T-helper 1 cell treated with Interleukin-12 subunit alpha and Interleukin-12 subunit beta and Interleukin-4 antibody, amounts not matched to agents 30 ng/mL and 1 ng/mL, for 36 hours (primary cell): Measurements from ENCODE around the gene PLXNA3. TPM values are rescaled to one million over a fixed set of nuclear protein-coding genes. Genes with fewer than 3 reads are reported as not detected.

Experiments
- intact Hi-C: fragments of 100-400 bp; cut with micrococcal nuclease; formaldehyde crosslinking; loops from one replicate; pipeline ENCODE4 v1.15.1; 2024
- total RNA-seq: library from RNA; stranded (reverse); gene quantifications from 2 replicates; pipeline ENCODE4 v1.2.3, GENCODE V29; 2022

Gene PLXNA3
- total RNA-seq, result 37.3 and 43.8 TPM in 2 replicates

DNA sequence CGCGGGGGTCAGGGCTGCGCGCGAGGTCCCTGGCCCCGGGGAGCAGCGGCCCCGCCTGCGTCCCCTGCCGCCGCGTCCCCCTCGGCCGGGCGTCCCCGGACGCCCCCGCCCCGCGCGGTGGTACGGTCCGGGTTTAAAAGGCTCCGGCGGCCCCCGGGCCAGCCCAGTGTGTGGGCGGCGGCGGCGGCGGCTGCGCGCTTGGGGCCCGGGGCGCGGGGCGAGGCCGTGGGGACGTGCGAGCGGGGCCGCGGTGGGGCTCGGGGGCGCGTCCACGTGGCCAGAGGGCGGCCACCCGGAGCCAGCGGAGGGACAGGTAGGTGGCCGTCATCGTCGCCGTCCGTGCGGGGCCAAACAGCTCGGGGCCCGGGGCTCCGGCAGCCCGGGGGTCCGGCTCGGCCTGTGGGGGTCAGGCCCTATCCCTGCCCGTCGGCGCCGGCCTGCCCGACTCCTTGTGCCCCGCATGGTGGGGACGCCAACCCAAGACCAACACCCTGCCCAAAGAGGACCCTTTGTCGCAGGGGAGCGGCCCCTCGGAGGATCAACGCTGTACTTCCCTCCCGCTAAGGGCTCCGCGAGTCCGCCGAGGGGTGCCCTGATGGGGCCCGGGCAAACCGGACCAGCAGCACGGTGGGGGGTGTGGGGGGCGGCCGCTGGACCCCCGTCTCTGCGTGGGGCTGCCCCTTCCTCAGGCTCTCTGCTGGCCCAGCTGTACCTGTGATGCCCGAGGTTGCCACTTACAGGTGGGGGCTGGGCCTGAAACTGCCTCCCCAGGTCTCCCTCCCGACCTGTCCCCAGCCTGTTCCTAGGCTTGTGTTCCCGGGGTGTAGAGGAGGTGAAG is at the start of gene PLXNA3:
TSS of gene PLXNA3 (plus strand) at position 166 of the 838 bp plus-strand sequence. CDS start 1,903 bp downstream, outside the sequence.
- intact Hi-C loops, result loop anchor here (1.0 to 2.0 kb wide), 3 partner anchors 20 to 32 kb away; partner anchors contain the start of genes GDI1, LAGE3 and SLC10A3

DNA sequence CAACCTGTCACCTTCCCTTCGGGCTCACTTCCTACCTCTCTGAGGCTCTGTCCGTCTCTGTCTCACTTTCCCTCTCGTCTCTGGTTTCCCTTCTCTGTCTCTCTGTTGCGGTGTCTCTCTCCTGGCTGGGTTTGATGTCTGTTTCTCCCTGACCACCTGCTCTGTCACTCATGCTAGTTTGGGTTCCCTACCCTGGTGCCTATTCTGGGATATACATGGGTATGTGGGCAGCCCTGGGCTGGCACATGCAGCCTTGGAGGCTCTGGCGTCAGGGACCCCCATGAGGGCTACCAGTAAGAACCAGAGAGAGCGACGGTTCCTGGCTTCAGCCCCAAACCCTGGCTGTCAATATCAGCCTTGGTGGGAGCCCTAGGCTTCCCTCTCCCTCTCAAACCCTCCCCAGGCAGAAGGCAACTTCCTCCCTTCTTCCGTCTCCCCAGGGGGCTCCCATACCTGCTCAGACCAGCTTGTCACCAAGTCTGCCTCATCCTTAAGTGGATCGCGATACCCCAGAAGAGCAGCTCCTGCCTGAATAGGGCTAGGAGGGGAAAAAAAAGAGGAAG is 49.3 kb upstream of the PLXNA3 start:
- intact Hi-C loops, result no loop called here

DNA sequence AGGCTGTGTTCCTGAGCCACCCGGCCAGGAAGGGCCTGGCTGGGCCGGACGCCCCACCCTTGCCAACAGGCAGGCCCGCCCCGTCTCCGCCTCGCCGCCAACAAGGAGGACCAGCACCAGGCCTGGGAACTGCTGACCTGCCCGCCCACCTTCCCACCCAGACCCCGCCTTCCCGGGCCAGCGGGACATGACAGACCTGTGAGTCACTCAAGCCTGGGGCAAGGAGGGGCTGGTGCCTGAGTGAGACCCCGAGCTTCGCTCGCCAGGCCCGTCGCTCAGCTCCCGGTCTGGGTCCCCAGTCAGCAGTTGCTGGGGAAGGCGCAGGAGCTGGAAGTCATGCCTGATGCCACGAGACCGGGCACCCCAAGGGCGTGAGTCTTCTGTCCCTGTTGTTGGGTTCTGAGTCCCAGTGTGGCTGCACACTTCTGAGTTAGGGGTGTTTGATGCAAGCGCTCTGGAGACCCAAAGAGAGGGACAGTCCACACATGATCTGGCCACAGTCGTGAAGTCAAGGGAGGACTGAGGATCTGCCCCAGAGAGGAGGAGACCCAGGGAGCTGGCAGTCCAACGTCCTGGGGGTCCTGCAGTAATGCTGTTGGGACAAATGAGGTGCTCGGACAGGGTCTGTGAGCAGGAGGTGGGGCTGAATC is 48.7 kb upstream of the PLXNA3 start, which contains the start of gene DNASE1L1:
TSS of gene DNASE1L1 (minus strand) at position 33 of the 650 bp plus-strand sequence. CDS start 3,686 bp downstream, outside the sequence.
- intact Hi-C loops, result no loop called here

DNA sequence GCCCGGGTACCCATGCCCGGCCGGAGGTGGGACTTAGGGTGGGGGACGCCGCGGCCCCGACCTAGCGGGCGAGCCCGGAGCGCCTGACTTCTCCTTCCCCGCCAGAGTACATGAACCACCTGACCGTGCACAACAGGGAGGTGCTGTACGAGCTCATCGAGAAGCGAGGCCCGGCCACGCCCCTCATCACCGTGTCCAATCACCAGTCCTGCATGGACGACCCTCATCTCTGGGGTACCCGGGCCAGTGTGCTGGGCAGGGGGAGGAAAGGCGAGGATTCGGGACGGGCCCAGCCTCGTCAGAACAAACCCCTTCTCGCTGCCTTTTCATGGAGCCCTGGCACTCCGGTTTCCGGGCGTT is 46.1 kb upstream of the PLXNA3 start:
- intact Hi-C loops, result loop anchor here (1.0 to 5.0 kb wide), 5 partner anchors 13 to 105 kb away; partner anchors contain the start of genes ATP6AP1, FAM3A and LAGE3

DNA sequence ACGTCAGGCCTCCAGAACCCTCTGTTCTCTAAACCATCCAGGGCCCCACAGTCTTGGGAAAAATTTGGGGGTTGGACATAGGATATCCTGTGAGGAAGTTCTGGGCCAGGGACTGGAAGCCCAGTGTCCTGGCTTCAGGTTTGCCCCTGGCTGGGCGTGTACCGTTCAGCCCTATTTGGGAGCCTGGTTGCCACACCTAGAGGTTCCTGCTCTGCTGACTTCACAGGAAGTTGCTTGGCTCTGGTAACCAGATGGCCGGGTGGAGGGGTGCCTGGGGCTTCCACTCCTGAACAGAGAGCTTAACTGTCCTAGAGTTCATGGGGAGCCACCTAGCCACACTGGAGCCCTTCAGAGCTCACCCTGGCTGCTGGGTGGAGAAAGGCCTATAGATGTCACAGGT is 45.6 kb upstream of the PLXNA3 start:
- intact Hi-C loops, result loop anchor here (1.0 to 5.0 kb wide), 4 partner anchors 16 to 105 kb away; partner anchors contain the start of genes ATP6AP1, FAM3A and LAGE3

DNA sequence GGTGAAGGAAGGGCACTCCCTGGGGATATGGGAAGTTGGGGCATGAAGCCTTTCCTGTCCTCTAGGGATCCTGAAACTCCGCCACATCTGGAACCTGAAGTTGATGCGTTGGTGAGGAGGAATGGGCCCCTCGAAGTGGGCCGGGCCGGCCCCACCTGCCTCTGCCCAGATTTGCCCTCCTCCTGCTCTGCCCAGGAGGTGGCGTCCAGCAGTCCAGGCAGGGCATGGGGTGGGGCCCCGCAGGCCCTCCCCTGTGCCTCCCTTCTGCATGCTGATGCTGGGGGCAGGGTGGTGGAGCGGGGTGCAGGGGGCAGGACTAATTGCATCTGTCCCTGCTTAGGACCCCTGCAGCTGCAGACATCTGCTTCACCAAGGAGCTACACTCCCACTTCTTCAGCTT is 44.9 kb upstream of the PLXNA3 start:
- intact Hi-C loops, result loop anchor here (5.0 kb wide), 1 partner anchor 104 kb away; the partner anchor contains the start of gene FAM3A

DNA sequence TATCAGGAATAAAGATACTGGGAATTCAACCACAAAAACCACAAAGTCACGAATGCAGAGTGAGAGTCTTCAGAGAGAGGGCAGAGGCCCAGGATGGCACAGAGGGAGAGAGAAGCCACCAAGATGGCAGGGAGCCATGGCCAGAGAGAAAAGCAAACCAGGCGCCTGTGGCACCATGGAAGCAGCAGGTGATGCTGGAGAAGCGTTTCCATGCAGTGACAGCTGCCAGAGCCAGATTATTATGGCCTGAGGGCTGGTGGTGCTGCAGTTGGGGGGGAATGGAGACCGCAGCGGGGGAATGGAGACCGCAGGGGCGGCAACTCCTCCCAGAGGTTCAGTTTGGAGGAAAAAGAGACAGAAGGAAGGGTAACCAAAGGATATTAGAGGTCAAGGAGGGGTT is 40.9 kb upstream of the PLXNA3 start:
- intact Hi-C loops, result no loop called here

DNA sequence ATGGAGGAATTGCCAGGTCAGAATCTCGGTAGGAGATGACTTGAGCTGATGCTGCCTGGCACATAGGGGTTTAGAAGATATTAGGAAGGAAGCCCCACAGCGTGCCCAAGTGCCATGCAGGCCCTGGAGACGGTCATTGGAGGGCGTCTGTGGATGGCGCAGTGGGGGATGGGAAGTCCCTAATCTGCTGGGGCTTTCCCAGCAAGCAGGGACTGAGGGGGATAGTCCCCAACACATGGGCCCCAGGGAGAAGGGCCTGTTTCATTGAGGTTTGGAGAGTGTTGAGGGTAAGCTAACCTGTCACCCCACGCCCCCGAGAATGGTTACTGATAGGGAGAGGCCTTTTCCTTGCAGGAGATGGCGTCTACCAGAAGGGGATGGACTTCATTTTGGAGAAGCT is 38.9 kb upstream of the PLXNA3 start:
- intact Hi-C loops, result no loop called here

DNA sequence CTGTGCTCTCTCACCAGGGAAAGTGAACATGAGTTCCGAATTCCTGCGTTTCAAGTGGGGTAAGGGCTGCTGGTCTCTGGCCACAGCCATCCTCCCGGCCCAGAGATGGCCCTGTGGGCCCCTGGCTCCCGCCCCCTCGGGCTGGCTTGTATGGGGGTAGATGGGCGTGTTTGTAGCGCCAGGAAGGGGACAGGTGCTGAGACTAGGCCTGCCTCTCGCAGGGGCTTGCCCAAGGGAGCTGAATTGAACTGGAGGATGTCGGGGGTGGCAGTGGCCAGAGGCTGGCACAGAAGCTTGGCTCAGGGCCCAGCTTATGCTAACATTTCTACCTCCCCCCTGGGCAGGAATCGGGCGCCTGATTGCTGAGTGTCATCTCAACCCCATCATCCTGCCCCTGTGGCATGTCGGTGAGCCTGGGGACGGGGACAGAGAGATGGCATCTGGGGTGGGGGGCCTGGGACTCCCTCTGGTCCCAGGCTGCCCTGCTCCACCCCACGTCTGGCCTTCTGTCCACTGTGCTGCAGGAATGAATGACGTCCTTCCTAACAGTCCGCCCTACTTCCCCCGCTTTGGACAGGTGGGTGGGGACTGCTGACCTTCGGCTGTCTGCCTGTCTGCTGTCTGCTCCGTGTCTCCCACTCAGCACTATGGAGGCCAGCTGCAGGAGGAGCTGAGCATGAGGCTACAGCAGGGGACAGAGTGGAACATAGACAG is 38.2 kb upstream of the PLXNA3 start:
- intact Hi-C loops, result no loop called here

DNA sequence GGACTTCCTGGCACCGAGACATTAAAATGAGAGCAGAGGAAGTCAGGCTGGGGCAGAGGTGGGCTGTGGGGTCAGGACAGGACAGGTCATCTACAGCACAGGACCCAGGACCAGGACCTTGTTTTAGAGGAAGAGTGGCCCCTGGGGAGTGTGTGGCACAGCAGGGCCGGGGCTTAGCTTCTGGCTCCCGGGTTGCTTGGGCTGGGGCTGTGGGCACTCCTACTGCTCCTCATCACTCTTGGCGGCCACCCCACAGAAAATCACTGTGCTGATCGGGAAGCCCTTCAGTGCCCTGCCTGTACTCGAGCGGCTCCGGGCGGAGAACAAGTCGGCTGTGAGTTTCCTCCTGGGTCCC is 37.7 kb upstream of the PLXNA3 start:
- intact Hi-C loops, result no loop called here

DNA sequence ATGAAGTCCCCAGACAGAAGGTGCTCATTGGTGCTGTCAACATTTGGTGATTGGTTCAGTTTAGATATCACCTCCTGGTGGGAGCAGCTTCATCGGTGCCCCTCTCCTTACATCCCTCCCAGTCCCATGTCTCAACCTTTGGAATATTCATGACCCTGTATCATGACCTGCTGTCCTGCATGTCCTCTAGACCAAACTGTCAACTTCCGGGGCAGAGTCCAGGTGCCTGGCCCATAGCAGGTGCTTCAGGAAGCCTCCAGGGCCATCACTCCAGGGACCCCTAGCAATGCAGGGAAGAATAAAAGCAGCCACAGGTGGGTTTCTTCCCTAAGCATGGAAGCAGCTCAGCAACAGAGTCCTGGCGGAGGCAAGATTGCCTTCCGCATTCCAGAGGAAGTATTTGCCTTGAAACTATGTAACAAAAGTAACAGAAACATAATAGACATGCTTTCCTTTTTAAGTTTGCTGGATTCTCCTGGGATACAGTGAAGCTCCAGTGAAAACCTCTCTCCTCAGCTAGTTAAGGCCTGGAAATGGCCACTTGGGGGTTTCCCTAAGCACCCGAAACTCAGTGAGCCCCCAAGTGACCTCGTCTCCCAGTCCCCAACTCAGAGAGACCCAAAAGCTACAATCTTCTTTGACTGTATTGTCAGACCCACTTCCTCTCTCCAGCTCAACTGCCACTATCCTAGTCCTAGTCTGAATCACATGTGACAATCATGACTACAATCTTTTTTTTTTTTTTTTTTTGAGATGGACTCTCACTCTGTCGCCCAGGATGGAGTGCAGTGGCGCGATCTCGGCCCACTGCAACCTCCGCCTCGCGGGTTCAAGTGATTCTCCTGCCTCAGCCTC is 30.9 kb upstream of the PLXNA3 start:
- intact Hi-C loops, result no loop called here

DNA sequence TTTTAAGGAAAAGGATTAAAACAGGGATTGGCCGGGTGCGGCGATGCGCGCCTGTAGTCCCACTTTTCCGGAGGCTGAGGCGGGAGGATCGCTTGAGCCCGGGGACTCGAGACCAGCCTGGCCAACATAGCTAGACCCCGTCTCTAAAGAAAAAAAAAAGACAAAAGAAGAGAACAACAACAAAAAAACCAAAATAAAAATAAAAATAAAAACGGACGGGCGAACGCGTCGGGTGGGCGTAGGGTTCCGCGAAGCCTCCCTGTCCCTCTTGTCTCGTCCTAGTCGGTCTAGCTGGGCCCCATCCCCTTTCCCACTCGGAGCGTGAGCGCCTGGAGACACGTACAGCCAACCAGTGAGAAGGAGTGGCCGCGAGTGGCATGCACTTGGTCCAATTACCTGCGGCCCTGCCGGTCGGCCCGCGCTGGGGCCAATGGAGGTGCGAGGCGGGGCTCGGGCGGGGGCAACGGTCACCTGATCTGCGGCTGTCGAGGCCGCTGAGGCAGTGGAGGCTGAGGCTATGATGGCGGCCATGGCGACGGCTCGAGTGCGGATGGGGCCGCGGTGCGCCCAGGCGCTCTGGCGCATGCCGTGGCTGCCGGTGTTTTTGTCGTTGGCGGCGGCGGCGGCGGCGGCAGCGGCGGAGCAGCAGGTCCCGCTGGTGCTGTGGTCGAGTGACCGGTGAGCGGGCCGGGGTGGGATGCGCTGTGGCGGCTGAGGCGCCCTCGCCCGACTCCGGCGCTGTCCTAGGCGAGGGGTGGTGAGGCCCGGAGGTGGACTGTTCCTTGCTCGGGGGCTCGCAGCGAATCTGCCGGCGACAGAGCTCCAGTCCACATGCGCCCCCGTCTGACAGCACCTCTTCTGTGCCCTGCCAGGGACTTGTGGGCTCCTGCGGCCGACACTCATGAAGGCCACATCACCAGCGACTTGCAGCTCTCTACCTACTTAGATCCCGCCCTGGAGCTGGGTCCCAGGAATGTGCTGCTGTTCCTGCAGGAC is 29.6 kb upstream of the PLXNA3 start, which contains the start of gene ATP6AP1:
TSS of gene ATP6AP1 (plus strand) at position 502 of the 996 bp plus-strand sequence. CDS start at position 518, 16 bp downstream.
- intact Hi-C loops, result loop anchor here (1.0 kb wide), 4 partner anchors 8 to 88 kb away; partner anchors contain the start of genes FAM3A and SLC10A3

DNA sequence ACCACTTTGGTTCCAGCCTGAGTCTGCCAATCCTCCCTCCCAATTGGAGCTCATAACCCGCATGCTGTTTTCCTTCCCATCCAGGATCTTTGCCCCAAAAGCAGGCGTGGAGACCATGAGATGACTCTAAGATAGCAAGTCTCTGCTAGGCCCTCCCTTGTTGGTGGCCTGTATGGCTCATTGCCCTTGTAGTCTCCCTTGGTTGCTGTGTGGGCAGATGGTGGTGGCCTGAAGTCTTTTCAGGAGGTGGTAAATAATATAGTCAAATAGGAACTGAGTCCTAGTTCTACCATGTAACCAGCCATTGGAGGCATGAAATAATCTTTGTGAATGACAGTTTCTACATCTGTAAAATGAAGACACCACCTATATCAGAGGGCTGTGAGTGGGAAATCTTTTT is 28.4 kb upstream of the PLXNA3 start:
- intact Hi-C loops, result no loop called here

DNA sequence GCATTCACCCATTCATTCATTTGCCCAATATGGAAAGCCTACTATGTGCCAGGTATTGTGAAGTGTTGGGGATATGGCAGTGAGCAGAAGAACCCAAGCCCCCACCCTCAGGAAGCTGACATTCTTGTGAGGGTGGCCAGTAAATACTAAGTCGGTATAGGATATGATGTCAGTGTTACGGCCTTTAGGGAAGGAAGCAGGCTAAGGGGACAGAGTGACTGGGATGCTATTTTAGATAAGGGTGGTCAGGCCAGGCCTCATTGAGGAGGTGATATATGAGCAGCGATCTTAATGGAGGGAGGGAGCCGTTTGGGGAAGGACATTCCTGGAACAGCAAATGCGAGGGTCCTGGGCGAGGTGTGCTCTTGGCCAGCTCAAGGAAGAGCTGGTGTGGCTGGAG is 27.6 kb upstream of the PLXNA3 start:
- intact Hi-C loops, result no loop called here

DNA sequence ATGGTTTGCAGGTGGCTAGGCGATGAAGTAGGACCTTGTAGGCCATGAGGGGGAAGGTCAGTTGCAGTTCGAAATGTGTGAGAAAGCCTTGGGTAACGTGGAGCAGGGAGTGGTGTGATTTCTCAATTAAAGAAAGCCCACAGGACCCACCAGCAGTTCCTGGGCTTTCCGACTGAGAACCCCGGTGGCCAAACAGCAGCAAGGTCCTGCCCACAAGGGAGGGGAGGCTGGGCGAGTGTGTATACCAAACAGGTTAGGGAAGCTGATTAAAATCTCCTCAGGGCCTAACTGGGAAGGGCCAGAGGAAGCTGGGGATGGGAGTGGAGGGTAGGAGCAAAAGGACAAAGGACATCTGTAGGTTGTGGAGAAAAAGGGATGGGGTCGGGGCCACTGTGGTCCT is 27.2 kb upstream of the PLXNA3 start:
- intact Hi-C loops, result no loop called here

DNA sequence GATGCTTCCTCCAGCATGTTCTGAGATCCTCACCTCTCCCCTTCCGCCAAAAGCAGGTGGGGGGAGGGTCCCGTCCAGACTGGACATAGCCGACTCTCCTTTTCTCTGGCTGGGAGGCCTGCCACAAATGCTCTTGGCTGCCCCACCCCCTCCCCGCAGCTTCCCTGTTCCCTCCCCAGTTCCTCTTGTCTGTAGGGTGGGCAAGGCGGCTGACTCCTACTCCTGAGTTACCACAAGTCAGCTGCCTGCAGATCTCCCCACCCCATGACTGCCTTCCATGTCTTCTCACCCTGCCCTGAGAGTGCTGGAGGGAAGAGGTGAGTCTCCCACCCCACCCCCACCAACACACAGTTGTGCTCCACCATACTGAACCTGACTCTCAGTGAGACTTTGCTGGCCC is 26.7 kb upstream of the PLXNA3 start:
- intact Hi-C loops, result no loop called here

DNA sequence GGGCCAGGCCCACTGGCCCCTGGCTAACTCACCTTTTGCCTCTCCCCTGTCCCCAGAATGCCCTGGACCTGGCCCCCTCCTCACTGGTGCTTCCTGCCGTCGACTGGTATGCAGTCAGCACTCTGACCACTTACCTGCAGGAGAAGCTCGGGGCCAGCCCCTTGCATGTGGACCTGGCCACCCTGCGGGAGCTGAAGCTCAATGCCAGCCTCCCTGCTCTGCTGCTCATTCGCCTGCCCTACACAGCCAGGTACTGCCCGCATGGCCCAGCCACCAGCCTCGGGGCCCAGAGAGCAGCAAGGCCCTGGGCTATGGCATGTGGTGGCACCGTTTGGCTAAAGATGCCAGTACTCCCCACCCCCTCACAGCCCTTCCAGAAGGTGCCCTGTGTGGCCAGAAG is 25.9 kb upstream of the PLXNA3 start:
- intact Hi-C loops, result no loop called here

- intact Hi-C loops, result no loop called here
These were observed 24.5 kb upstream of the PLXNA3 start for GRCh38 chrX:154433605-154434004.
